ENCODE results near the gene ABCG8. TPM values are rescaled to one million over a fixed set of nuclear protein-coding genes. Genes with fewer than 3 reads are reported as not detected.

The ABCG8 gene
- polyA plus RNA-seq (not detected in 3 replicates), polyA minus RNA-seq (not detected in 3 replicates)
- not detected for polyA plus RNA-seq (2011; ENCODE audit: low read depth)
- polyA plus RNA-seq (2011; cell fraction: cytosol; rRNA removed): not detected in 2 replicates
- polyA plus RNA-seq (2011; cell fraction: nucleus; rRNA removed): not detected in 2 replicates
- 0.04 TPM in 1 of 2 replicates, not detected in the other for polyA plus RNA-seq (2012; ENCODE audit: low replicate concordance)
- not detected for polyA minus RNA-seq (2011; cell fraction: cytosol; rRNA and poly(A)+ RNA removed)
- polyA minus RNA-seq (2011; cell fraction: nucleus; rRNA and poly(A)+ RNA removed): not detected in 2 replicates

GRCh38 chr2:43838560-43839267, at the start of gene ABCG8, which contains the start of gene ABCG5:
ABCG8 (plus strand) TSS chr2:43838971; CDS start chr2:43839054, 83 bp downstream.
ABCG5 (minus strand) TSS chr2:43838839; CDS start chr2:43838679, 160 bp downstream.
- peaks cover 9% of the 10 kb centered on the region for H3K27me3 ChIP-seq (ENCODE audit: control insufficient read depth, extremely low read depth, insufficient read depth, low read length)
- no peak for FAIRE-seq

GRCh38 chr2:43790147-43790546, 48.6 kb upstream of the ABCG8 start:
- dilution Hi-C loops (cut with MboI; ENCODE audit: extremely low pct_ligation_motif_present, low sequenced_read_pairs): no loop called here
- H3K4me2 ChIP-seq (ENCODE audit: control insufficient read depth, extremely low read depth, insufficient read depth, low read depth, low read length): no peak overlapping the region
- H2AFZ ChIP-seq (ENCODE audit: control insufficient read depth, low read length): no peak overlapping the region
- H3K4me1 ChIP-seq (ENCODE audit: control insufficient read depth, extremely low read depth, insufficient read depth, low read length): no peaks in the 10 kb centered on the region
- no peak overlapping the region for H3K27ac ChIP-seq (ENCODE audit: control insufficient read depth, insufficient read depth, low read length)
- no peaks in the 10 kb centered on the region for H3K9me1 ChIP-seq (ENCODE audit: control insufficient read depth, extremely low read depth, insufficient read depth, low read length)
- H3K9me3 ChIP-seq (ENCODE audit: control insufficient read depth, low read depth, low read length): no peaks in the 10 kb centered on the region
- DNase-seq (ENCODE audit: low read depth, low spot score) (no peak), FAIRE-seq (no peak)
- H3K36me3 ChIP-seq (ENCODE audit: control insufficient read depth in 2 of 2, extremely low read depth in 1 of 2, insufficient read depth in 2 of 2, low read length in 2 of 2): peaks cover 3 to 12% of the 10 kb centered on the region in 2 experiments
- H4K20me1 ChIP-seq (ENCODE audit: control insufficient read depth, extremely low read depth, insufficient read depth, low read length): no peaks in the 10 kb centered on the region
- no peak overlapping the region for H3K4me3 ChIP-seq (ENCODE audit: control insufficient read depth in 2 of 3, extremely low read depth in 1 of 3, insufficient read depth in 2 of 3, low read depth in 1 of 3, low read length in 3 of 3)
- H3K79me2 ChIP-seq (ENCODE audit: control insufficient read depth, insufficient read depth, low read length): no peaks in the 10 kb centered on the region
- no peak overlapping the region for H3K9ac ChIP-seq (ENCODE audit: control insufficient read depth, extremely low read depth, insufficient read depth, low read length)
- TF ChIP-seq EZH2 (IDR thresholded peaks at IDR 0.05; ENCODE audit: low read length): no peak
- no peak for TF ChIP-seq CTCF (optimal IDR thresholded peaks at IDR 0.05 in 1 of 3, IDR thresholded peaks at IDR 0.05 in 1 of 3, conservative IDR thresholded peaks at IDR 0.05 in 1 of 3; ENCODE audit: extremely low read depth in 1 of 3, insufficient read depth in 2 of 3, low read length in 3 of 3)
- H3K27me3 ChIP-seq (ENCODE audit: control insufficient read depth, extremely low read depth, insufficient read depth, low read length): no peaks in the 10 kb centered on the region

More at GRCh38 chr2:43838560-43839267, at the start of gene ABCG8, which contains the start of gene ABCG5:
- dilution Hi-C loops (cut with MboI; ENCODE audit: extremely low pct_ligation_motif_present, low sequenced_read_pairs): no loop called here
- H3K79me2 ChIP-seq (ENCODE audit: control insufficient read depth, insufficient read depth, low read length): no peaks in the 10 kb centered on the region
- DNase-seq (ENCODE audit: low read depth, low spot score): no peak
- H3K9me1 ChIP-seq (ENCODE audit: control insufficient read depth, extremely low read depth, insufficient read depth, low read length): no peaks in the 10 kb centered on the region
- no peaks in the 10 kb centered on the region for H3K36me3 ChIP-seq (ENCODE audit: control insufficient read depth in 2 of 2, extremely low read depth in 1 of 2, insufficient read depth in 2 of 2, low read length in 2 of 2)
- no peak within 1 kb of the TSS for H3K4me2 ChIP-seq (ENCODE audit: control insufficient read depth, extremely low read depth, insufficient read depth, low read depth, low read length)
- H4K20me1 ChIP-seq (ENCODE audit: control insufficient read depth, extremely low read depth, insufficient read depth, low read length): no peaks in the 10 kb centered on the region
- peaks cover 5% of the 10 kb centered on the region for H3K4me1 ChIP-seq (ENCODE audit: control insufficient read depth, extremely low read depth, insufficient read depth, low read length)
- H3K27ac ChIP-seq (ENCODE audit: control insufficient read depth, insufficient read depth, low read length): no peak within 1 kb of the TSS
- TF ChIP-seq CTCF (optimal IDR thresholded peaks at IDR 0.05 in 1 of 3, IDR thresholded peaks at IDR 0.05 in 1 of 3, conservative IDR thresholded peaks at IDR 0.05 in 1 of 3; ENCODE audit: extremely low read depth in 1 of 3, insufficient read depth in 2 of 3, low read length in 3 of 3) (no peak), EZH2 (IDR thresholded peaks at IDR 0.05; ENCODE audit: low read length) (no peak)
- H2AFZ ChIP-seq (ENCODE audit: control insufficient read depth, low read length): no peak within 1 kb of the TSS
- H3K9me3 ChIP-seq (ENCODE audit: control insufficient read depth, low read depth, low read length): no peaks in the 10 kb centered on the region
- H3K9ac ChIP-seq (ENCODE audit: control insufficient read depth, extremely low read depth, insufficient read depth, low read length): no peak within 1 kb of the TSS
- H3K4me3 ChIP-seq (ENCODE audit: control insufficient read depth in 2 of 3, extremely low read depth in 1 of 3, insufficient read depth in 2 of 3, low read depth in 1 of 3, low read length in 3 of 3): no peak within 1 kb of the TSS
